HepG2 (cell line): ENCODE results near the gene ULK3. TPM values are rescaled to one million over a fixed set of nuclear protein-coding genes. Genes with fewer than 3 reads are reported as not detected.

Experiments used
- ATAC-seq: fragments of 200-7000 bp; cut with Tn5 transposase; 3 replicates; pipeline ENCODE4 v1.9.1; 2020; ENCODE audit warnings: mild to moderate bottlenecking, moderate library complexity
- BruUV-seq: library from RNA; stranded (reverse); fragments of 400-500 nt; replicated peaks from 2 replicates; lab custom pipeline; 2021; lab: Mats Ljungman, UMichigan
- CTCF ChIA-PET: fragments of 300-600 bp; formaldehyde crosslinking; extraction: SDS; loops from one replicate; lab custom pipeline; 2021; ENCODE audit warnings: low total read pairs, inconsistent platforms, low intra/inter-chr PET ratio; lab: Yijun Ruan, JAX
- POLR2A ChIA-PET: fragments of 350-600 bp; sonication (Branson Sonifier 250); formaldehyde crosslinking; loops from one replicate; lab custom pipeline; 2020; ENCODE audit warnings: antibody characterized with exemption, inconsistent platforms; lab: Yijun Ruan, JAX
- DNase-seq: peaks from one replicate; pipeline ENCODE4 v3.0.0-alpha.2; 2015; ENCODE audit warnings: low spot score
- FAIRE-seq: peaks from 3 replicates; lab custom pipeline; 2011; peaks lifted over from hg19 to GRCh38; lab: Jason Lieb, UNC
- H2AFZ ChIP-seq: one replicate; pipeline ENCODE4 v1.6.1; 2011; ENCODE audit warnings: low read length, inconsistent platforms
- H3K27ac ChIP-seq: fragments of 300-600 bp; 3 replicates; pipeline ENCODE4 v1.8.0; 2011; ENCODE audit warnings: mixed run types, mild to moderate bottlenecking, mixed read lengths, low read length, inconsistent platforms; ENCODE audit not compliant: insufficient read depth; ENCODE audit errors: extremely low read length
- H3K27me3 ChIP-seq, 2 experiments: fragments of 200-600 bp in 1 of 2; 2 replicates in 1 of 2; 3 replicates in 1 of 2; pipeline versions ENCODE4 v1.6.0 to v1.8.0; 2011; ENCODE audit warnings: low read length in 2 of 2, mild to moderate bottlenecking in 2 of 2, moderate library complexity in 2 of 2, inconsistent platforms in 1 of 2; ENCODE audit not compliant: insufficient read depth in 2 of 2, control insufficient read depth in 1 of 2
- H3K36me3 ChIP-seq, 2 experiments: fragments of 200-600 bp in 1 of 2; replicated peaks in 1 of 2; 2 replicates in 1 of 2; 3 replicates in 1 of 2; pipeline versions ENCODE4 v1.5.1 to v1.8.0; 2011; ENCODE audit warnings: low read length in 2 of 2, inconsistent platforms in 1 of 2; ENCODE audit not compliant: insufficient read depth in 2 of 2, control insufficient read depth in 1 of 2
- H3K4me1 ChIP-seq: 2 replicates; pipeline ENCODE4 v1.5.1; 2012; ENCODE audit warnings: low read length, inconsistent platforms; ENCODE audit not compliant: insufficient read depth
- H3K4me2 ChIP-seq: 2 replicates; pipeline ENCODE4 v1.6.0; 2011; ENCODE audit warnings: low read depth, low read length, inconsistent platforms
- H3K4me3 ChIP-seq, 3 experiments: fragments of 200-600 bp in 1 of 3; sonication (generic), shearing (Covaris generic) in 1 of 3; replicated peaks in 1 of 3; 2 replicates each; pipeline ENCODE4 v1.5.1; 2011 to 2016; ENCODE audit warnings: low read length in 3 of 3, inconsistent platforms in 2 of 3, low read depth in 2 of 3, mild to moderate bottlenecking in 2 of 3, control low read depth in 1 of 3, mixed read lengths in 1 of 3; ENCODE audit not compliant: insufficient read depth in 1 of 3
- H3K79me2 ChIP-seq: one replicate; pipeline ENCODE4 v1.6.1; 2011; ENCODE audit warnings: low read length, inconsistent platforms; ENCODE audit not compliant: insufficient read depth
- H3K9ac ChIP-seq: 2 replicates; pipeline ENCODE4 v1.6.0; 2011; ENCODE audit warnings: mild to moderate bottlenecking, low read depth, low read length, inconsistent platforms; ENCODE audit not compliant: insufficient read depth
- H3K9me3 ChIP-seq: 2 replicates; pipeline ENCODE4 v1.5.1; 2012; ENCODE audit warnings: mild to moderate bottlenecking, low read length
- H4K20me1 ChIP-seq: 2 replicates; pipeline ENCODE4 v1.6.0; 2011; ENCODE audit warnings: inconsistent platforms, mild to moderate bottlenecking, low read length, moderate library complexity; ENCODE audit not compliant: insufficient read depth
- GATAD1 ChIP-seq: IDR thresholded peaks from 2 replicates; pipeline ENCODE4 v1.6.1; 2016; ENCODE audit warnings: missing genetic modification reagents, missing compliant biosample characterization
- MEIS2 ChIP-seq: sonication (generic); formaldehyde crosslinking; IDR thresholded peaks from 2 replicates; pipeline ENCODE4 v1.9.0; 2021; ENCODE audit warnings: mild to moderate bottlenecking, missing genetic modification reagents
- NFRKB ChIP-seq: fragments of 450-650 bp; IDR thresholded peaks from 2 replicates; pipeline ENCODE4 v1.6.1; 2017
- REXO4 ChIP-seq: sonication (generic); formaldehyde crosslinking; IDR thresholded peaks from 2 replicates; pipeline ENCODE4 v1.8.0; 2022; ENCODE audit warnings: missing genetic modification reagents, mild to moderate bottlenecking, borderline replicate concordance
- ZNF337 ChIP-seq: sonication (generic); formaldehyde crosslinking; IDR thresholded peaks from 2 replicates; pipeline ENCODE4 v1.5.1; 2020; ENCODE audit warnings: missing genetic modification reagents, low read depth, mild to moderate bottlenecking, borderline replicate concordance
- ZNF501 ChIP-seq: sonication (generic); formaldehyde crosslinking; IDR thresholded peaks from 2 replicates; pipeline ENCODE4 v1.5.1; 2020; ENCODE audit warnings: mild to moderate bottlenecking, moderate library complexity, missing genetic modification reagents
- ZNF629 ChIP-seq: sonication (generic); formaldehyde crosslinking; conservative IDR thresholded peaks from 2 replicates; pipeline ENCODE4 v1.5.0; 2020; ENCODE audit warnings: missing genetic modification reagents
- WGBS: methylation state at CpG from one replicate; pipeline ENCODE4 v1.1.6; 2017; ENCODE audit warnings: low lambda C conversion rate; 5-methylcytosine and 5-hydroxymethylcytosine counted together
- in situ Hi-C: cut with HindIII; loops from 2 replicates; pipeline ENCODE4 v1.10.0; 2017; ENCODE audit warnings: low pct_unique_long_range_greater_than_20kb; ENCODE audit not compliant: extremely low pct_ligation_motif_present
- intact Hi-C: fragments of 100-400 bp; cut with micrococcal nuclease; formaldehyde crosslinking; loops from one replicate; pipeline ENCODE4 v1.10.0; 2022; ENCODE audit not compliant: unreplicated experiment
- polyA plus RNA-seq, 8 experiments: library from polyadenylated mRNA; depleted of rRNA in 3 of 8; stranded (reverse) in 7 of 8; unstranded in 1 of 8; fragments of >200 nt; fragmentation: Illumina TruSeq in 4 of 8; extraction: Trizol in 4 of 8; gene quantifications; 2 replicates each; pipeline versions ENCODE4 v1.2.1 to v1.2.3, GENCODE V29; 2011 to 2016; ENCODE audit warnings: low read depth in 4 of 8, missing spikeins in 1 of 8, mixed read lengths in 1 of 8; ENCODE audit not compliant: insufficient read depth in 1 of 8
- total RNA-seq, 5 experiments: library from RNA; depleted of rRNA; stranded (reverse); fragments of >200 nt; fragmentation: Illumina TruSeq; extraction: Trizol; gene quantifications; 2 replicates each; pipeline ENCODE4 v1.2.3, GENCODE V29; 2016; ENCODE audit warnings: low read depth in 1 of 5
- TF ChIP-seq, protein P1 (sequence below): sonication (generic); formaldehyde crosslinking; IDR thresholded peaks from 2 replicates; pipeline ENCODE4 v1.4.0; 2020; ENCODE audit warnings: mild to moderate bottlenecking, missing genetic modification reagents
- TF ChIP-seq, protein P2 (sequence below): IDR thresholded peaks from 2 replicates; pipeline ENCODE4 v1.6.1; 2016; ENCODE audit warnings: low read depth
- TF ChIP-seq, protein P3 (sequence below): fragments of 450-650 bp; IDR thresholded peaks from 2 replicates; pipeline ENCODE4 v1.6.1; 2017; ENCODE audit warnings: mild to moderate bottlenecking

ULK3 gene
- total and polyA plus RNA-seq, 2 of the 13 experiments (the other 11 are each of a cell fraction or from before 2014, with no cell fraction given), result 15.2 to 23.7 TPM

DNA sequence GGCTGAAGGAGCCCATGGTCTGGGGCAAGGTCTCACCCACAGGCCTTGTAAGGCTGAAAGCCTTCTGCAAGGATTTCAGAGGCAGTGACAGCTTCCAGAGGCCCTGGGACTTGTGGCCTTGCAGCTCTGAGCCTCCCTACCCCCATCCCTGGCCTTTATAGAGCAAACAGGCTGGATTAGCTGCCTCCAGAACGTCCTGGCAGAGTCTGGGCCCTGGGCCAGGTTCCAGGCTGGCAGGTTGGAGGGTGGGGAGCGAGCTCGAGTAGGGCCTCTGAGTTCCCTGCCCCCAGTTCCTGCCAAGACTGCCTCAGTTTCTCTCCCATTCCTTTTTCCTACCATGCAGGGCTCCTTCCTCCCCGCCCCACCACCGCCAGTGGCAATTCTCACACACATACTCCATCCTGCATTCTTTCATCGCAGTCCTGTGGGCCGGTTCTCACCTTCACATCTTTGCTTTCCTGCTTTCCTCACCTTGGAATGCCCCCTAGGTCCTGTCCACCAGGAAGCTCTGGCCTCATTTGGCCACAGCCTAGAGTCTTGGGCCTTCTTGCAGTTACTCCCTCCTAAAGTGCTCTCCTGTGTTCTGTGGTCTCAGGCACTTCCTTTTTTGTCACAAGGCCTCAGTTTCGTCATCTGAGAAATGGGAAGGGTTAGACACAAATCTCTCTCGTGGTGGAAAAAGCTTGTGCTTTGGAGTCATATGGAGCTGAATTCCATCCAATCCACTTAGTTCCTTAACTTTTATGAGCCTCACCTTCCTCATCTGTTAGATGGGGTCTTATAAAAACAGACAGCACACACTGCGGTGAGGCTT, 27.6 kb downstream of the ULK3 start:
- H4K20me1 ChIP-seq, result no peaks in the 10 kb centered on the region
- in situ Hi-C loops, result no loop called here
- ChIA-PET CTCF (no interaction called here), POLR2A (no interaction called here)
- BruUV-seq, result no TSS peak
- H3K27ac ChIP-seq, result no peak overlapping the region
- H2AFZ ChIP-seq, result no peak overlapping the region
- peaks cover 40% of the 10 kb centered on the region for H3K4me1 ChIP-seq
- no peak for ATAC-seq
- H3K9me3 ChIP-seq, result no peaks in the 10 kb centered on the region
- no peak for FAIRE-seq
- H3K4me3 ChIP-seq, result no peak overlapping the region
- TF ChIP-seq REXO4 (CRISPR knock-in tag) (no peak), ZNF629 (CRISPR knock-in tag) (peak; percentile 82)
- TF ChIP-seq, all 625 proteins: peak for 1
- Histone ChIP-seq H3K36me3 (no peaks in the 10 kb centered on the region), H3K9ac (no peak overlapping the region), H3K27me3 (peaks cover under 1 to 8% of the 10 kb centered on the region in 2 experiments; a peak in 2 of 5 replicates), H3K4me2 (no peak overlapping the region), H3K79me2 (no peaks in the 10 kb centered on the region)
- no peak for DNase-seq
- 34% methylated on average over 9 of the region's 10 CpGs for WGBS
- intact Hi-C loops, result loop anchor here (5.0 kb wide), 1 partner anchor 33 kb away; the partner anchor contains the start of gene CSK

DNA sequence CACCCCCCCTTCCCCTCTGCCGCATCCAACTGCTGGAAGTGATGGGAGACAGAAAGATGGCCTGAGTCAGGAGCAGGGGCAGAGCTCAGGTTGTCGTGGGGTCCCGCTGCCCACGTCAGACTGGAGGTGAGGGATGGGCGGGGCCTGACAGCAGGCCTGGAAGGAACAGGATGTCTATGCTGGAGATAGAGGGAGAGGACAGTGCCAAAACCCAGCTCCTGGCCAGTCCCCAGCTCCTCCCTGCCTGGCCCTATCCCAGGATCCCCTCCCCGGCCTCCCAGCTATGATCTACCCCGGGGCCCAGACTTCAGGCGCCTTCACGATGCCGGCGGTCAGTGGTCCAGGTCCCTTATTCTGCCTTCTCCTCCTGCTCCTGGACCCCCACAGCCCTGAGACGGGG, 30.4 kb downstream of the ULK3 start, which contains the start of gene LMAN1L:
TSS of gene LMAN1L (plus strand) at position 303 of the 400 bp plus-strand sequence. CDS start at position 323, 20 bp downstream.
- intact Hi-C loops (no loop called here), in situ Hi-C loops (no loop called here)
- Histone ChIP-seq H3K27ac (no peak within 1 kb of the TSS), H2AFZ (no peak within 1 kb of the TSS), H3K36me3 (no peaks in the 10 kb centered on the region), H3K9me3 (no peaks in the 10 kb centered on the region), H4K20me1 (no peaks in the 10 kb centered on the region), H3K4me1 (peaks cover 27% of the 10 kb centered on the region), H3K9ac (no peak within 1 kb of the TSS), H3K79me2 (no peaks in the 10 kb centered on the region), H3K27me3 (peaks cover 0 to 8% of the 10 kb centered on the region in 2 experiments; a peak in 2 of 5 replicates), H3K4me2 (no peak within 1 kb of the TSS), H3K4me3 (no peak within 1 kb of the TSS)
- BruUV-seq, result no TSS peak
- WGBS, result 34% methylated on average over 8 of the region's 12 CpGs
- ATAC-seq (no peak), DNase-seq (no peak), FAIRE-seq (no peak)
- CTCF ChIA-PET, result no interaction called here
- POLR2A ChIA-PET, result no interaction called here
- TF ChIP-seq, protein P1, sequence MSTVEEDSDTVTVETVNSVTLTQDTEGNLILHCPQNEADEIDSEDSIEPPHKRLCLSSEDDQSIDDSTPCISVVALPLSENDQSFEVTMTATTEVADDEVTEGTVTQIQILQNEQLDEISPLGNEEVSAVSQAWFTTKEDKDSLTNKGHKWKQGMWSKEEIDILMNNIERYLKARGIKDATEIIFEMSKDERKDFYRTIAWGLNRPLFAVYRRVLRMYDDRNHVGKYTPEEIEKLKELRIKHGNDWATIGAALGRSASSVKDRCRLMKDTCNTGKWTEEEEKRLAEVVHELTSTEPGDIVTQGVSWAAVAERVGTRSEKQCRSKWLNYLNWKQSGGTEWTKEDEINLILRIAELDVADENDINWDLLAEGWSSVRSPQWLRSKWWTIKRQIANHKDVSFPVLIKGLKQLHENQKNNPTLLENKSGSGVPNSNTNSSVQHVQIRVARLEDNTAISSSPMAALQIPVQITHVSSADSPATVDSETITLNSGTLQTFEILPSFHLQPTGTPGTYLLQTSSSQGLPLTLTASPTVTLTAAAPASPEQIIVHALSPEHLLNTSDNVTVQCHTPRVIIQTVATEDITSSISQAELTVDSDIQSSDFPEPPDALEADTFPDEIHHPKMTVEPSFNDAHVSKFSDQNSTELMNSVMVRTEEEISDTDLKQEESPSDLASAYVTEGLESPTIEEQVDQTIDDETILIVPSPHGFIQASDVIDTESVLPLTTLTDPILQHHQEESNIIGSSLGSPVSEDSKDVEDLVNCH, result no peak
- TF ChIP-seq ZNF501 (CRISPR knock-in tag), result no peak
- no peak for TF ChIP-seq ZNF337 (CRISPR knock-in tag)
- TF ChIP-seq, protein P2, sequence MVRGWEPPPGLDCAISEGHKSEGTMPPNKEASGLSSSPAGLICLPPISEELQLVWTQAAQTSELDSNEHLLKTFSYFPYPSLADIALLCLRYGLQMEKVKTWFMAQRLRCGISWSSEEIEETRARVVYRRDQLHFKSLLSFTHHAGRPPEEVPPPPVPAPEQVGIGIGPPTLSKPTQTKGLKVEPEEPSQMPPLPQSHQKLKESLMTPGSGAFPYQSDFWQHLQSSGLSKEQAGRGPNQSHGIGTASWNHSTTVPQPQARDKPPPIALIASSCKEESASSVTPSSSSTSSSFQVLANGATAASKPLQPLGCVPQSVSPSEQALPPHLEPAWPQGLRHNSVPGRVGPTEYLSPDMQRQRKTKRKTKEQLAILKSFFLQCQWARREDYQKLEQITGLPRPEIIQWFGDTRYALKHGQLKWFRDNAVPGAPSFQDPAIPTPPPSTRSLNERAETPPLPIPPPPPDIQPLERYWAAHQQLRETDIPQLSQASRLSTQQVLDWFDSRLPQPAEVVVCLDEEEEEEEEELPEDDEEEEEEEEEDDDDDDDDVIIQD (CRISPR knock-in tag), result no peak
- TF ChIP-seq GATAD1 (CRISPR knock-in tag), result no peak
- TF ChIP-seq MEIS2 (CRISPR knock-in tag), result no peak
- TF ChIP-seq, protein P3, sequence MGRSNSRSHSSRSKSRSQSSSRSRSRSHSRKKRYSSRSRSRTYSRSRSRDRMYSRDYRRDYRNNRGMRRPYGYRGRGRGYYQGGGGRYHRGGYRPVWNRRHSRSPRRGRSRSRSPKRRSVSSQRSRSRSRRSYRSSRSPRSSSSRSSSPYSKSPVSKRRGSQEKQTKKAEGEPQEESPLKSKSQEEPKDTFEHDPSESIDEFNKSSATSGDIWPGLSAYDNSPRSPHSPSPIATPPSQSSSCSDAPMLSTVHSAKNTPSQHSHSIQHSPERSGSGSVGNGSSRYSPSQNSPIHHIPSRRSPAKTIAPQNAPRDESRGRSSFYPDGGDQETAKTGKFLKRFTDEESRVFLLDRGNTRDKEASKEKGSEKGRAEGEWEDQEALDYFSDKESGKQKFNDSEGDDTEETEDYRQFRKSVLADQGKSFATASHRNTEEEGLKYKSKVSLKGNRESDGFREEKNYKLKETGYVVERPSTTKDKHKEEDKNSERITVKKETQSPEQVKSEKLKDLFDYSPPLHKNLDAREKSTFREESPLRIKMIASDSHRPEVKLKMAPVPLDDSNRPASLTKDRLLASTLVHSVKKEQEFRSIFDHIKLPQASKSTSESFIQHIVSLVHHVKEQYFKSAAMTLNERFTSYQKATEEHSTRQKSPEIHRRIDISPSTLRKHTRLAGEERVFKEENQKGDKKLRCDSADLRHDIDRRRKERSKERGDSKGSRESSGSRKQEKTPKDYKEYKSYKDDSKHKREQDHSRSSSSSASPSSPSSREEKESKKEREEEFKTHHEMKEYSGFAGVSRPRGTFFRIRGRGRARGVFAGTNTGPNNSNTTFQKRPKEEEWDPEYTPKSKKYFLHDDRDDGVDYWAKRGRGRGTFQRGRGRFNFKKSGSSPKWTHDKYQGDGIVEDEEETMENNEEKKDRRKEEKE, result no peak
- TF ChIP-seq NFRKB, result no peak
